HG02852 (cell line): ENCODE data around the gene MYO5B.

Source experiments
- ATAC-seq: cut with Tn5 transposase; IDR thresholded peaks from one replicate; pipeline ENCODE4 v1.9.1; 2021; ENCODE audit warnings: mild to moderate bottlenecking, moderate library complexity; ENCODE audit not compliant: unreplicated experiment

Gene MYO5B

GRCh38 chr18:49976001-49976400 lies 218.9 kb downstream of the MYO5B start:
- no peak for ATAC-seq

DNA sequence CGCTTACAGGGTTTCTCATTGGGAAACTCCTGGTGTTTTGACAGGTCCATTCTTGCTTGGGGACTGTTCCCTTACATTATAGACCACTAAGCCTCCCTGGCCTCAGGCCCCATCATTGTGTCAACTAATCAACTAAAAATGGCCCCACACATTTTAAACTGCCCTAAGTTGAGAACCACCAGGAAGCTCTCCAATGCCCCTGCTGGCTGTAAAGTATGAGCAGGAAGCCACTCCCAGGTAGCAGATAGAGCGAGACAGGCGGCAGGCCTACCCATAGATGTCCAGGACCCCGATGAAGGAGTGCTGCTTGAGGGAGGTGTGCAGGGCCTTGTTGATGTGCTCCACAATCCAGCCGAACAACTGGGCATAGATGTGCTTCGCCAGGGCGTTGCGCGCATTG lies 220.9 kb downstream of the MYO5B start:
- no peak for ATAC-seq

- no peak for ATAC-seq
These were observed 221.4 kb downstream of the MYO5B start for GRCh38 chr18:49973592-49973991.

GRCh38 chr18:49972535-49972934 lies 222.4 kb downstream of the MYO5B start:
- no peak for ATAC-seq

- no peak for ATAC-seq
These were observed 223.5 kb downstream of the MYO5B start for GRCh38 chr18:49971462-49971861.

DNA sequence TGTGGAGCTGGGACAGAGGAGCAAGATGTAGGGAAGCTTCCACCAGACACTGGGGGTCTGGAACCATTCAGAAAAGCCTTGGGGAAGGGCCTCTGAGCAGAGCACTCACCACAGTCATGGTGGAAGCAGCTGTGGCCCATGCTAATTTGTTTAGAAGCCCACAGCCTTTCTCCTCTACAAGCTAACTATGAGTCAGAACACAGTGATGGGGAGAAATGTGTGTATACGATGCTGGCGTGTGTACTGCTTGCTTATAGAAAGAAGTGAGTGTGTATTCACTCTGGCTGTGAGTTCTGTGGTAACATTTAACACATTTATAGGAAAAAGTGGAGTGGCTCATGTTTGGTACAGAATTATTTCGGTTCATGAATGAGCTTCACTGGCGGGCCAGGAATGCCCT lies 224.6 kb downstream of the MYO5B start:
- ATAC-seq, result no peak

DNA sequence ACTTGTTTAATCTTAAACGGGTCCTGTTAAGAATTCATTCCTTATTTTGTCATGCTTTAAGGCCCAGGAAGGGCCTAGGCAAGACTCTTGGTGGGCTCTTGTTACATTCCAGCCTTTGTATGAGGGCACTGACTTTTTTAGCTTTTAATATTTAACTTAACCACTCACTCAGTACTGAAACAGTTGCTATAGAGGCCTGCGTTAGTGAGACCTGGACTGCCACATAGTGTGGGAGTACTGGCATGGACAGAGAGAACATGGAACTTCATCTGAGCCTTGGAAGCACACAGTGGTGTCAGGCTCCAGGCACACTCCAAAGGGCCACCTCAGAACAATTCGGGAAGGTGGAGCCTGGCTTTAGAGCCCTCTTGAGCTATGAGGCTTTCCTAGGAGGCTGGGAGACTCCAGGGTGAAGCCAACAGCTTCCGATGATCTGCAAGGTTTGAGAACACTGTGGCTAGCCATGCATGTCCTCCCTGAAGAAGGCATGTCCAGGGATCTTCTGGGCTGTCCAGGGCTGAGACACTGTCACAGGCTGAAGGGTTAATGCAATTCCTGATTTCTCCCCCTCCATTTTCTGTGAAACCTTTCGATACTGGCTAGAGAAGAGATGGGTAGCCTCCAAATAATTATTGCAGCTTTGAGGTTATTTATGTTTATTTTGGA lies 226.2 kb downstream of the MYO5B start:
- ATAC-seq, result no peak

DNA sequence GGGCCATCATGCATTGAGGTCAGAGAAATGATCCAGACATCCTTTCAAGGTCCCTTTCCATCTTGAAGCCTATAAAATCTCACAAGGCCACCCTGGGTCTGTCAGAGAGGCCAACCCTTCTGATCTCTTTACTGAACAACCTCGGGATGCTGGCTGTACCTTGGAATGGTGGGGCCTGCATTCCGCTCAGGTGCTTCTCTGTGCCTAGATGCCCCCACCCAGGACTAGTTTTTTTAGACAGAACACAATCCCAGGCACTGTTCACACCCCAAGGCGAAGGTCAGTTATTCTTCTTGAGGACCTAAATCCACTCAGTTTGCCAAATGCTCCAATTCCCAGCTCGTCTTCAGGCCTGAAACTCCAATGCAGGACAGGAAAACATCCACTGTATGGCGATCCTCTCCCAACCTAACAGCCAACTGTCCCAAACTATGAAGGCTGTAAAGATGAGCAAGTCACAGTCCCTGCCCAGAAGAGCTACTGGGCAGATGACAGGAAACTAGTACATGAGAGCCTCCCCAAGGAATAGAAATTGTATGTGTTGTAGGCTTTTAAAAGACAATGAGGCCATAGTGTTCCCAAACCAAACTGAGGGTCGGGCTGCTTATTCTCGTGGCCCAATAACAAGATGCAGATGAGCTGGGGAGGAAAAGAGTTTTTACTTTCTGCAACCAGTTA lies 227.2 kb downstream of the MYO5B start:
- no peak for ATAC-seq

DNA sequence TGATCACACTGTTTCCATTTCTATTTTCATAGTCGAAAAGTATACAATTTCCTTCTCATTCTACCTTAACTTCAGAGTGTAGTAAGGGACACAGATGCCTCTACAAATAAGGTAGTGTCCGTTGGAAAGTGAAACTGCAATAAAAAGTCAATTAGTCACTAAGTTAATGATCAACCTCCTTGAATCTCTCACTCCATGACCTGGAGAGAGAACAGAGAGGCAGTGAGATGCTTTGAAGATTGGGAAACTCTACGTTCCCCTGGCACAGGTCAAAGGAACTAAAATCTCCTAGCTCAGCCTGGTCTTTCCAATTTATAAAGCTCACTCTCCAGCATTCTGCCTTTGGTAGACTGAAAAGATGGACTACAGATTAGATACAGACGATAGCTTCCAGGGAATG lies 227.8 kb downstream of the MYO5B start:
- ATAC-seq, result no peak

DNA sequence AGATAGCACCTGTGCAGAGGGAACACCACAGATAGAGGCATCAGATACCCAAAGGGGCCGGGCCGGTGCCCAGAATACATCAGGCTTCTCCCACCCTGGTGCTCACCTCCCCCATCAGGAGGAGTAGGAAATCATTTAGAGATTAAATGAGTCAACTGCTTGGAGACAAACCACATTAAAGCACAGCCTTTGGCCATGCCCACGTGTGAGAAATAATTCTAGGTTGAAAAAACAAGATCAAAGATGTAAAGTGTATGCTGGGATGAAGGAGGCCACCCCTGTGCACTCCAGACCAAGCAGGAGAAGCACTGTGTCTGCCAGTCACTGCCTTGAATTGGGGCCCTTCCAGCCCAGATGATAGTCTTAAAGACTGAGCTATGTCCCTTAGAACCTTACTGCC lies 228.9 kb downstream of the MYO5B start:
- no peak for ATAC-seq

DNA sequence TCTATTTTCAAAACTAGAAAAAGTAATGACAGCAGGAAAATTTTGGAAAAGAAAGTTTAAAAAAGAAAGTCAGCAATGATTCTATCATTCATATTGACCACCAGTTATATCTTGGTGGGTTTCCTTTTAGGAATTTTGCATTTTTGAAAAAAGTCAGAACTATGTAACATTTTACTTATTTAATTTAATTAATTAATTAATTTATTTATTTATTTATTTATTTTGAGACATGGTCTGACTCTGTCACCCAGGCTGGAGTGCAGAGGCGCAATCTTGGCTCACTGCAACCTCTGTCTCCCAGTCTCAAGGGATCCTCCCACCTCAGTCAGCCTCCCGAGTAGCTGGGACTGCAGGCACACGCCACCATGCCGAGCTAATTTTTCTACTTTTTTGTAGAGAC lies 231.7 kb downstream of the MYO5B start:
- ATAC-seq, result no peak

- no peak for ATAC-seq
These were observed 233.7 kb downstream of the MYO5B start for GRCh38 chr18:49961271-49961670.

GRCh38 chr18:49960376-49960775 lies 234.6 kb downstream of the MYO5B start:
- ATAC-seq, result no peak

DNA sequence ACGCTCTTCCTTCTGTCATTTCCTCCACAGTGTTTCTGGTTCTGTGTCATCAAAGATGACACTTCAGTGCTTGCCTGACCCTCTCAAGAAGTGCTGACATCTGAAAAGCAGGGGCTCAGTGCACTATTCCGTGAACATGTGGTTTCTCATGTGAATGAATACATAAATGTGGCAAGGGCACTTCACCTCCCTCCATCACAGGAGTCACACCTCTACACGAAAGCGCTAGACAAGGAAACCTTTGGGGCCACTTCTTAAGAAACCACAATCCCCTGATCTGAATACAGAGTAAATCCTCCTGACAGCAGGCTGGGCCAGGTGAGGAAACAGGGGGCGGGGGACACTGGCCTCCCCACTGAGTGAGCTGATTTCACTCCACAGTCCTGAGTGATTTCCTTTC lies 235.8 kb downstream of the MYO5B start:
- ATAC-seq, result no peak

GRCh38 chr18:49955263-49955662 lies 239.7 kb downstream of the MYO5B start:
- no peak for ATAC-seq

DNA sequence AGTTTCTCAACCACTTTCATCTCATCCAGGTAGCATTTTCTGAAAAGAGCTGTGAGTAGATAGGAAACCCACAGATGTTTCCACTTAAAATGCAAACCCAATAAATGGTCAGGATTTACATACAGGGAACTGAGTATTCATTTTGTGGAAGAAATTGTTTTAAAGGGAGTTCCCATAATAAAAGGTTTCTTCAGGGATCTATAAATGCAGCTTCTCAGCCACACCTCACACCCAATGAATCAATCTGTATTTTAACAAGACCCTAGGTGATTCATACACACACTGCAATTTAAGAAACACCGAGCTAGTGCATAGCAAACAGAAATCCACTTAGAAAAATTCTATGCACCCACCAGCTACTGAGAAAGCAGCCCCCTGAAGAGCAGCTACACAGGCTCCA lies 241.6 kb downstream of the MYO5B start:
- ATAC-seq, result no peak

DNA sequence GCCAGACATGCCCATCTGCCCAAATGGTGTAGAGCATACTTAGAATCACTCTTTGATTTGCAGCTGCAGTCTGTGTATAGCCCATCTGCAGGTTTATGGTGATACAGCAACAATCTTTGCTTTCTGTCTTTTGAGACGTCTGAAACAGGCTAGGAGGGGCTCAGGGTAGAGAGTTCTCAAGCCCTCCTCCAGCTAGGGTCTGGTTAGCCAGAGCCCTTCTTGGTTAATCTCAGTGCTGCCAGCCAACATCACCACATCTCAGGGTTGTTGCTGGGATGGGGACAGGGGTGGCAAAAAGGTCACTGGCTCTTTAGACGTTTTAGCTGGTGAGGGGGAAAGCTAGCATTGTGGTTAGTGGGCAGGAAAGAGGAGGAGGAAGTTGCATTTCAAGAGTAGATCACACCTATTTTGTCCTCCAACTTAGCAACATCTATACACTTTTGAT lies 245.0 kb downstream of the MYO5B start:
- no peak for ATAC-seq

GRCh38 chr18:49948975-49949374 lies 246.0 kb downstream of the MYO5B start:
- ATAC-seq, result no peak

DNA sequence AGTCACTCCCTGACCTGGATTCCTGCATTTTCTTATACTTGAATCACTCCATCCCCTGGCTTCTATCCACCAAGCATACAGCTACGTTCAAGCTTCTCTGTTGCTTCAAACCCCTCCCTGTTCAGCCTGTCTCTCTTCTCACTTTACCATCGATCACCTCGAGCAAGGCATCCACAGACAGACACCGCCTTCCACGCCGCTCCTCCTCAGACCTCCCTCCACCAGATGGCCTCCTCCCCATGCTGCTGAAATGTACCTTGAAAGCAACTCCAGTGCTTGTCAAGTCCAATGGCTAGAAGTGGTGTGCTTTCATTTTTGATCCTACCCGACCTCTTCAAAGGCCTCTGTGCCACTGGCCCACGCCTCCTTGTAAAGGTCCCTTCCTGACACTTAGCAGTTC lies 250.3 kb downstream of the MYO5B start:
- no peak for ATAC-seq

- no peak for ATAC-seq
These were observed 258.1 kb downstream of the MYO5B start for GRCh38 chr18:49936821-49937220.

DNA sequence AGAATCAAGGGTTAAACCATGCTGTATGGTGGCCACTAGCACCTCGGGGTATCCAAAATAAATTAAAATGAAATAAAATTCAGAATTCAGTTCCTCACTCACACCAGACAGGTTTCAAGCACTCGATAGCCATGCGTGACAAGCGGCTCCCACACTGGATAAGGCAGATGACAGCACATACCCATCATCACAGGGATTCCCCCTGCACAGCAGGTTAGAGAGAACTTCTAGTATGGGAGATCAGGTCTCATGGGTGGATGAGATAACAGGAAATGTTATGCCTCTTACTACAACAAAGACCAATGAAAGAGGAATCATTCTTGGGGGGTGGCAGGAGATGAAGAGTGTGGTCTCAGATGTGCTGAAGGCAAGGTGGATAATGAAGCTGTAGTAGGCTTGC lies 259.7 kb downstream of the MYO5B start:
- no peak for ATAC-seq

- peak; percentile 77 for ATAC-seq
These were observed 260.5 kb downstream of the MYO5B start for GRCh38 chr18:49934457-49934856.
